ENCODE data around the gene FGF10.

The FGF10 gene

GRCh38 chr5:44356231-44356630 lies 33.0 kb downstream of the FGF10 start:
- DNase-seq (ENCODE audit: low read depth in 3 of 3): no peak

- no peak for DNase-seq (ENCODE audit: low read depth in 3 of 3)
These were observed 43.3 kb downstream of the FGF10 start for GRCh38 chr5:44345871-44346270.

- DNase-seq (ENCODE audit: low read depth in 3 of 3): no peak
These were observed 52.5 kb downstream of the FGF10 start for GRCh38 chr5:44336708-44337107.

- DNase-seq (ENCODE audit: low read depth in 3 of 3): no peak
These were observed 54.6 kb downstream of the FGF10 start for GRCh38 chr5:44334622-44335021.

- no peak for DNase-seq (ENCODE audit: low read depth in 3 of 3)
These were observed 56.8 kb downstream of the FGF10 start for GRCh38 chr5:44332285-44332971.

- DNase-seq (ENCODE audit: low read depth in 3 of 3): no peak
These were observed 57.7 kb downstream of the FGF10 start for GRCh38 chr5:44331471-44332050.

GRCh38 chr5:44329716-44330115 lies 59.5 kb downstream of the FGF10 start:
- no peak for DNase-seq (ENCODE audit: low read depth in 3 of 3)

GRCh38 chr5:44321144-44321725 lies 68.0 kb downstream of the FGF10 start:
- DNase-seq (ENCODE audit: low read depth in 3 of 3): no peak

- no peak for DNase-seq (ENCODE audit: low read depth in 3 of 3)
These were observed 69.0 kb downstream of the FGF10 start for GRCh38 chr5:44320188-44320587.

- no peak for DNase-seq (ENCODE audit: low read depth in 3 of 3)
These were observed 70.3 kb downstream of the FGF10 start for GRCh38 chr5:44318883-44319282.

GRCh38 chr5:44312374-44312773 lies 76.8 kb downstream of the FGF10 start:
- no peak for DNase-seq (ENCODE audit: low read depth in 3 of 3)

GRCh38 chr5:44300551-44300950 lies 88.7 kb downstream of the FGF10 start:
- DNase-seq (ENCODE audit: low read depth in 3 of 3): no peak

GRCh38 chr5:44299394-44299793 lies 89.8 kb downstream of the FGF10 start:
- no peak for DNase-seq (ENCODE audit: low read depth in 3 of 3)

- DNase-seq (ENCODE audit: low read depth in 3 of 3): no peak
These were observed 94.7 kb downstream of the FGF10 start for GRCh38 chr5:44294516-44294915.

GRCh38 chr5:44292736-44293135 lies 96.5 kb downstream of the FGF10 start:
- DNase-seq (ENCODE audit: low read depth in 3 of 3): no peak

GRCh38 chr5:44278469-44278868 lies 110.8 kb downstream of the FGF10 start:
- no peak for DNase-seq (ENCODE audit: low read depth in 3 of 3)

- no peak for DNase-seq (ENCODE audit: low read depth in 3 of 3)
These were observed 113.3 kb downstream of the FGF10 start for GRCh38 chr5:44275908-44276307.

- DNase-seq (ENCODE audit: low read depth in 3 of 3): no peak
These were observed 113.9 kb downstream of the FGF10 start for GRCh38 chr5:44275329-44275728.

GRCh38 chr5:44267909-44268308 lies 121.3 kb downstream of the FGF10 start:
- DNase-seq (ENCODE audit: low read depth in 3 of 3): no peak

- no peak for DNase-seq (ENCODE audit: low read depth in 3 of 3)
These were observed 122.2 kb downstream of the FGF10 start for GRCh38 chr5:44266882-44267576.

GRCh38 chr5:44265713-44266112 lies 123.5 kb downstream of the FGF10 start:
- no peak for DNase-seq (ENCODE audit: low read depth in 3 of 3)

- DNase-seq (ENCODE audit: low read depth in 3 of 3): no peak
These were observed 128.4 kb downstream of the FGF10 start for GRCh38 chr5:44260793-44261192.
